Esophagus squamous epithelium (tissue), 4 donors: ENCODE results near the gene LDB3.
A peak's percentile ranks its signal among the peaks of the same experiment; 100 is the strongest.

Experiments used
- POLR2A ChIP-seq, 4 donors: fragments of 450-650 bp; IDR thresholded peaks; one replicate each; pipeline ENCODE4 v1.6.1; 2017; ENCODE audit warnings: antibody characterized with exemption in 4 of 4, mild to moderate bottlenecking in 4 of 4, moderate library complexity in 3 of 4
- TF ChIP-seq, protein P1 (sequence below), 6 experiments: fragments of 450-650 bp in 4 of 6; fragments of 200-600 bp in 2 of 6; sonication (generic) in 2 of 6; IDR thresholded peaks; one replicate each; pipeline ENCODE4 v1.5.1; 2016 to 2019; ENCODE audit warnings: antibody characterized with exemption in 6 of 6, mild to moderate bottlenecking in 4 of 6, moderate library complexity in 4 of 6

DNA sequence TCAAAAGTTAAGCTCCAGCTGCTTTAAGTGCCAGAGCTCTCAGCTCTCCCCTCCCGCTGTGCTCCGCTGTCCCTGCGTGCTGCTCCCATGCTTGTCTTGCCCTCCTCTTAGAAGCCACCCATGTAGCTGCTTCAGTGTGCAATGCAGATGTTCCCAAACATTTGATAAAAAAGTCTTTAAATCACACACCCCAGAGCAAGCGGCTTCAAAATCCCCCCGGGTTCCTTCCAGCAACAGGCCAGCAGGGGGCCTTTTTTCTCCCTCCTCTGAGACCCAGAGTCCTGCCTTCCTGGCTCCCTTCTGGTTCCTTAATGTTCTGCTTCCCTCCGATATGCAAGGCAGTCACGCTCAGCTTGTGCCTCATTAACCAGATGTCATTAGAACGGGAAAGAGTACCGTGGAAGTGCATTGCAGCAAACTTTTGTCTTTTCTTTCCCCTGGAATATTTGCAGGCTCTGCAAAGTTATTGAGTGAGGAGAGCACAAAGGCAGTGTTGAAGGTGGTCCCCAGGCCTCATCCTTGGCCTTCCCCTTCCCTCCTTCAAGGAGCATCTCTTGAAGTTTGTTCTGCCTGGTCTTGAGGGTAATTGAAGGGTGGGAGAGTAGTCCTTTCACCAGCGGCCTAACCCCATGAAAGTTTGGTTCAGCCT lies 25.5 kb downstream of the LDB3 start:
- TF ChIP-seq, protein P1, sequence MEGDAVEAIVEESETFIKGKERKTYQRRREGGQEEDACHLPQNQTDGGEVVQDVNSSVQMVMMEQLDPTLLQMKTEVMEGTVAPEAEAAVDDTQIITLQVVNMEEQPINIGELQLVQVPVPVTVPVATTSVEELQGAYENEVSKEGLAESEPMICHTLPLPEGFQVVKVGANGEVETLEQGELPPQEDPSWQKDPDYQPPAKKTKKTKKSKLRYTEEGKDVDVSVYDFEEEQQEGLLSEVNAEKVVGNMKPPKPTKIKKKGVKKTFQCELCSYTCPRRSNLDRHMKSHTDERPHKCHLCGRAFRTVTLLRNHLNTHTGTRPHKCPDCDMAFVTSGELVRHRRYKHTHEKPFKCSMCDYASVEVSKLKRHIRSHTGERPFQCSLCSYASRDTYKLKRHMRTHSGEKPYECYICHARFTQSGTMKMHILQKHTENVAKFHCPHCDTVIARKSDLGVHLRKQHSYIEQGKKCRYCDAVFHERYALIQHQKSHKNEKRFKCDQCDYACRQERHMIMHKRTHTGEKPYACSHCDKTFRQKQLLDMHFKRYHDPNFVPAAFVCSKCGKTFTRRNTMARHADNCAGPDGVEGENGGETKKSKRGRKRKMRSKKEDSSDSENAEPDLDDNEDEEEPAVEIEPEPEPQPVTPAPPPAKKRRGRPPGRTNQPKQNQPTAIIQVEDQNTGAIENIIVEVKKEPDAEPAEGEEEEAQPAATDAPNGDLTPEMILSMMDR (IDR thresholded peaks at IDR 0.05): peak; percentile 24 to 67 (median 62)
- TF ChIP-seq POLR2A (IDR thresholded peaks at IDR 0.05): no peak
